ENCODE measurements around the gene SGMS1. TPM values are rescaled to one million over a fixed set of nuclear protein-coding genes. Genes with fewer than 3 reads are reported as not detected.

SGMS1 gene
- total RNA-seq, 1 donor, result 68.0 TPM

DNA sequence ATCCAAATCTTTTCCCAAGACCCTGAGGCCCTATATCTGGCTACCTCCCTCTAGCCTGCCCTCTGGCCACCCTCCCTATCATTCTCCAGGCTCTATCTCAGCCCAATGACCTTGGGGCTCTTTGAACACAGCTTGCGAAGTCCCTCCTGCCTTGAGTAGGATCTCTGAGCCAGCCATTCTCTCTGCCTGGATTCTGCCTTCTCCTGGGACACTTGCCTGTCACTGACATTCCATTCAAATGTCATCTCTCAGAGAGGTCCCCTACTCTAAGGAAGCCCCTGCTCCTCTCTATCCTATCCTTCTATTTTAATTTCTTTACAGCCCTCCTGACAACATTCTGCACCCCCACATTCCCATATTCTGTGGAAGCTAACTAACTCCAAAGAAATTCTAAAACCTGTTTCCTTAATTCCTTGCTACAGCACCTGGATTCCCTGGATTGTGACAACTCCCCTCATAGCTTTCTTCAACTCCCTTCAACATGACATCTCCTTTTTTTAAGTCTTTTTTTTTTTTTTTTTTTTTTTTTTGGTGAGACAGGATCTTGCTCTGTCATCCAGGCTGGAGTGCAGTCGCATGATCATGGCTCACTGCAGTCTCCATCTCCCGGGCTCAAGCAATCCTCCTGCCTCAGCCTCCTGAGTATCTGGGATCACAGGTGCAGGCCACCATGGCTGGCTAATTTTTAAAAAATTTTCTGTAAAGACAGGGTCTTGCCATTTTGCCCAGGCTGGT, 291.5 kb downstream of the SGMS1 start:
- H3K36me3 ChIP-seq (ENCODE audit: insufficient read depth, low read length), result no peaks in the 10 kb centered on the region
- no peak overlapping the region for H3K4me3 ChIP-seq (ENCODE audit: insufficient read depth, low read length)
- H4K20me1 ChIP-seq (ENCODE audit: insufficient read depth, low read length), result no peaks in the 10 kb centered on the region
- no peak overlapping the region for H3K4me2 ChIP-seq (ENCODE audit: insufficient read depth, low read length)
- peaks cover 6% of the 10 kb centered on the region for H3K4me1 ChIP-seq (ENCODE audit: insufficient read depth, low read length)
- no peaks in the 10 kb centered on the region for H3K9me3 ChIP-seq (ENCODE audit: low read depth, low read length)
- no peak overlapping the region for H3K27ac ChIP-seq (ENCODE audit: low read depth, low read length)
- H3K27me3 ChIP-seq (ENCODE audit: insufficient read depth, low read length), result no peaks in the 10 kb centered on the region
- no peak overlapping the region for H2AFZ ChIP-seq (ENCODE audit: low read length)
- TF ChIP-seq, protein P1, sequence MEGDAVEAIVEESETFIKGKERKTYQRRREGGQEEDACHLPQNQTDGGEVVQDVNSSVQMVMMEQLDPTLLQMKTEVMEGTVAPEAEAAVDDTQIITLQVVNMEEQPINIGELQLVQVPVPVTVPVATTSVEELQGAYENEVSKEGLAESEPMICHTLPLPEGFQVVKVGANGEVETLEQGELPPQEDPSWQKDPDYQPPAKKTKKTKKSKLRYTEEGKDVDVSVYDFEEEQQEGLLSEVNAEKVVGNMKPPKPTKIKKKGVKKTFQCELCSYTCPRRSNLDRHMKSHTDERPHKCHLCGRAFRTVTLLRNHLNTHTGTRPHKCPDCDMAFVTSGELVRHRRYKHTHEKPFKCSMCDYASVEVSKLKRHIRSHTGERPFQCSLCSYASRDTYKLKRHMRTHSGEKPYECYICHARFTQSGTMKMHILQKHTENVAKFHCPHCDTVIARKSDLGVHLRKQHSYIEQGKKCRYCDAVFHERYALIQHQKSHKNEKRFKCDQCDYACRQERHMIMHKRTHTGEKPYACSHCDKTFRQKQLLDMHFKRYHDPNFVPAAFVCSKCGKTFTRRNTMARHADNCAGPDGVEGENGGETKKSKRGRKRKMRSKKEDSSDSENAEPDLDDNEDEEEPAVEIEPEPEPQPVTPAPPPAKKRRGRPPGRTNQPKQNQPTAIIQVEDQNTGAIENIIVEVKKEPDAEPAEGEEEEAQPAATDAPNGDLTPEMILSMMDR (IDR thresholded peaks at IDR 0.05; ENCODE audit: extremely low read depth, low read depth, low read length), result no peak
- no peak for DNase-seq (ENCODE audit: insufficient read length, low spot score, missing footprints)
- H3K79me2 ChIP-seq (ENCODE audit: insufficient read depth, low read length), result no peaks in the 10 kb centered on the region

DNA sequence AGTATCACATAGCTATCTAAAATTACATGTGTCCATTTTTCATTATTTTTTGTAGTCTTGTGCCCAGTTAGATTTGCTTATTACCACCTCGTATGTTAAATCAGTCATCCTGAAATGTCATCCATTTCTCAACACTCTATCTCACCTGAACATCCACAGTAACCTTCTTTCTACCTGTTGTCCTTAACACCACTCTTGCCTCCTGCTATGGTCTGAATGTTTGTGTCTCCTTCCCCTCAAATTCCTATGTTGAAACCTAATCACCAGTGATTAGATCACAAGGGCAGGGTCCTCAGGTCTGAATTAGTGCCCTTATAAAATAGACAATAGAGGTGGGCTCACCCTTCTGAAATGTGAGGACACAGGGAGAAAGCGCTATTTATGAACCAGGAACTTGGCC, 292.3 kb downstream of the SGMS1 start:
- DNase-seq (ENCODE audit: insufficient read length, low spot score, missing footprints), result no peak
- Histone ChIP-seq H3K27ac (ENCODE audit: low read depth, low read length) (no peak overlapping the region), H3K27me3 (ENCODE audit: insufficient read depth, low read length) (no peaks in the 10 kb centered on the region), H3K9me3 (ENCODE audit: low read depth, low read length) (no peaks in the 10 kb centered on the region), H3K4me3 (ENCODE audit: insufficient read depth, low read length) (no peak overlapping the region), H3K79me2 (ENCODE audit: insufficient read depth, low read length) (no peaks in the 10 kb centered on the region), H3K4me1 (ENCODE audit: insufficient read depth, low read length) (peaks cover 14% of the 10 kb centered on the region), H4K20me1 (ENCODE audit: insufficient read depth, low read length) (no peaks in the 10 kb centered on the region), H3K4me2 (ENCODE audit: insufficient read depth, low read length) (no peak overlapping the region), H3K36me3 (ENCODE audit: insufficient read depth, low read length) (no peaks in the 10 kb centered on the region), H2AFZ (ENCODE audit: low read length) (no peak overlapping the region)
- TF ChIP-seq, protein P1 (IDR thresholded peaks at IDR 0.05; ENCODE audit: extremely low read depth, low read depth, low read length), result no peak

DNA sequence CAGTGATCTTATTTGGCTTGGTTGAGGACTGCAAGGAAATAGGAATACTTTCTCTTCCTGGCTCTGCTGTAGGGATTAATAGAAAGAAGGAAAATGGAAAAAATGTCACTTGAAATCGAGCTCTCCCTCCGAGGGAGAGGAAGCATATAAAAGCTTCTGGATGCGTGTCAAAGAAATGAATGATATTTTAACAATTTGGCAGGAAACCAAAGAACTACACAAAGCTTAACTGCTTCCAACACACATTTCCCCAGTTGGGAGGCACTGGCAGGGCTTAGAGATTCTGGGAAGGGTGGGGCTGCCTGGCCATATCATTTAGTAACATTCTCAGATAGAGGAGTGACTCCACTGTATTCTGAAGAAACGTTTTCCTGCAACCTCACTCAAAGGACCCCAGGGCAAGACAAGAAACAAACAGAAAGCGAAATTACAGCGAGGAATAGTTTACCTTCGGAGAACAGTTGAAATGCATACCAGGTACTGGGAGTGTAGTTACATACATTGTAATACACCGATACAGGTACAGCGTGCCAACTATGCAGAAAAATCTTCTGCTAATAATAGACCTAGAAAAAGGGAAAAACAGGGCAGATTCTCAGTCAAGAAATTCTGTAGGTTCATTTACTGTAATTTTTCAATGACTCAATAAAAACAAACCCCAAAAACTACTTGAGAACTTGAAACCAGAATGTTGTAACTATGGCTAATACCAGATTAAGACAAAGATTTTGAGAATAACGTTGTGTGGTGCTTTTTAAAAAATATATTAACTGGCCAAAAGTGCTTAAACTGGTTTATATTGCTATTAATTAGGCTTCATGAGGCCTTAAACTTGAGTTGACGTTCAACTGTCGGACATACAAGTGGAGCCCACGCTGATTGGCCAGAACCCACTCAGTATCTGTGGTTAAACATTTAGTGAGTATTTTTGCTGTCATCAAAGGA, 296.7 kb downstream of the SGMS1 start:
- peak; percentile 45 for DNase-seq (ENCODE audit: insufficient read length, low spot score, missing footprints)
- no peak overlapping the region for H2AFZ ChIP-seq (ENCODE audit: low read length)

More for the DNA sequence above, 296.7 kb downstream of the SGMS1 start:
- Histone ChIP-seq H3K27me3 (ENCODE audit: insufficient read depth, low read length) (no peaks in the 10 kb centered on the region), H3K4me3 (ENCODE audit: insufficient read depth, low read length) (peak overlapping the region; percentile 44), H4K20me1 (ENCODE audit: insufficient read depth, low read length) (no peaks in the 10 kb centered on the region), H3K36me3 (ENCODE audit: insufficient read depth, low read length) (peaks cover 4% of the 10 kb centered on the region), H3K4me1 (ENCODE audit: insufficient read depth, low read length) (peaks cover 40% of the 10 kb centered on the region), H3K9me3 (ENCODE audit: low read depth, low read length) (no peaks in the 10 kb centered on the region), H3K4me2 (ENCODE audit: insufficient read depth, low read length) (peak overlapping the region; percentile 94), H3K79me2 (ENCODE audit: insufficient read depth, low read length) (peaks cover 2% of the 10 kb centered on the region), H3K27ac (ENCODE audit: low read depth, low read length) (peak overlapping the region; percentile 96)
- TF ChIP-seq, protein P1 (IDR thresholded peaks at IDR 0.05; ENCODE audit: extremely low read depth, low read depth, low read length), result no peak
